NCI-H1694 treated with DMSO at 0.1 percent for 48 hours (cell line): ENCODE results near the gene PTGES3L.

Experiments
- DNase-seq: peaks from one replicate; lab custom pipeline; 2025; lab: John Stamatoyannopoulos, UW

Gene PTGES3L

GRCh38 chr17:42979511-42980273 lies at the start of gene PTGES3L:
Gene PTGES3L (minus strand): TSS chr17:42980080. CDS start chr17:42980053, 27 bp downstream.
- DNase-seq = peak; percentile 63

DNA sequence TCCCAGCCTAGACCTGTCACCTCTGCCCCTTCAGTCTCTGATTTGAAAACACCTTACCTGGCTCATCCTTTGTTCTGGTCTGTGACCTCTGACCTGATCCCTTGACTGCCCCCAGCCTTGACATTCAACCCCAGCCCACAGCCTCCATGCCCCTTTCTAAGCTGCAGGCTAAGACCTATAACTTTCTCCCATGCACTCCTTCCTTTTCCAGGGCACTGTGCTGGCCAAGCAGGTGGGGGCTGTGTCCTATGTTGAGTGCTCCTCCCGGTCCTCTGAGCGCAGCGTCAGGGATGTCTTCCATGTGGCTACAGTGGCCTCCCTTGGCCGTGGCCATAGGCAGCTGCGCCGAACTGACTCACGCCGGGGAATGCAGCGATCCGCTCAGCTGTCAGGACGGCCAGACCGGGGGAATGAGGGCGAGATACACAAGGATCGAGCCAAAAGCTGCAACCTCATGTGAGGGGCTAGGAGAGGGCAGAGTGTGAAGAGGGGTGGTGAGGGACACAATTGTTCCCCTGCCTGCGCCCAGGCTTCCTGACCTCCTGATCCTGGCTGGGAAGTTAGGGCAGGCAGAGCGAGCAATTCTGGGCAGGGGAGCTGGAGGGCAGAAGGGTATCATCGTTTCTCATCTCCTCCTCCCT lies 48.5 kb upstream of the PTGES3L start:
- DNase-seq = no peak

- no peak for DNase-seq
Observed at GRCh38 chr17:43027091-43028032, 47.5 kb upstream of the PTGES3L start.

DNA sequence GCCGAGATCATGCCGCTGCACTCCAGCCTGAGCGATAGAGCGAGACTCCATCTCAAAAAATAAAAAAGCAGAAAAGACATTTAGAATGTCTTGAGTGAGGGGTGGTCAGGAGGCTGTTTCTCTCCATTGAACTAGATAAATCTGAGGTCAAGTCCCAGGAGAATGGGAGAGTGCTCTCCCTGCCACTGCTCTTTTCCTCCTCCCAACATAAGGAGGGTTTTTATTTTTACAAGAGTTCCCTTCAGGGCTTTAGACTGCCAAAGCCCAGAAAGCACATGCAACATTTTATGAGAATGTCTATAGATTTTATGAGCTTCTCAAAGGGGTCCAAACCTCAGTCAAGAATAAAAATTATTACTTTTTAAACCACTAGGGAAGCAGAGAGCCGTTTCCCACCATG lies 46.7 kb upstream of the PTGES3L start:
- DNase-seq = no peak

DNA sequence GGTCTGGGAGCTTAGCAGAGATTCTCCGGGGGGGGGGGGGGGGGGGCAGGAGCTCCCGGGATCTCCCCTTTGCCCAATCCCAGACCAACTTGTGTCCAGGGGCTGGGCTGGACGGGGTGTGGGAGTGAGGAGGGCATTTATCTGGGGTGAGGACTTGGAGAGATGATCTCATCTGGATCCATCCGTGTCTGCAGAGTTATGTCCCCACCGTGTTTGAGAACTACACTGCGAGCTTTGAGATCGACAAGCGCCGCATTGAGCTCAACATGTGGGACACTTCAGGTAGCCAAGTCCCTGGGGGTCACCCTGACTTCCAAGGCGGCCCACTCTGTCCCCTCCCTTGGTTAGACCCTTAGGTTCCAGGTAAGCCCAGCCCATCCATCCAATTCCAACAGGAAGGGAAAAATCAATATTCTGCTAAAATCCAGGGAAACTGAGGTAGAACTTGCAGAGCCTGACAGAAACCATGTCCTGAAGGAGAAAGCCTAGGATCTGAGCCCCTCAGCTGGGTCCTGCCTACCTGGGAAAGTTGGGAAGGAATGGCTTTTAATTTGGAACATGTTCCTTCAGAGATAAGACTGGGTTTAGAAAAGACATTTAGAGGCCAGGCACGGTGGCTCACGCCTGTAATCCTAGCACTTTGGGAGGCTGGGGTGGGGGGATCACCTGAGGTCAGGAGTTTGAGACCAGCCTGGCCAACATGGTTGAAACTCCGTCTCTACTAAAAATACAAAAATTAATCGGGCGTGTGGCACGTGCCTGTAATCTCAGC lies 46.1 kb upstream of the PTGES3L start:
- DNase-seq = no peak

- no peak for DNase-seq
Observed at GRCh38 chr17:43025290-43025657, 45.4 kb upstream of the PTGES3L start.

- peak; percentile 96 for DNase-seq
Observed at GRCh38 chr17:43024407-43025289, 44.8 kb upstream of the PTGES3L start, which contains the start of gene RND2. Gene RND2 (plus strand): TSS chr17:43025231. CDS start chr17:43025348, 117 bp downstream.

DNA sequence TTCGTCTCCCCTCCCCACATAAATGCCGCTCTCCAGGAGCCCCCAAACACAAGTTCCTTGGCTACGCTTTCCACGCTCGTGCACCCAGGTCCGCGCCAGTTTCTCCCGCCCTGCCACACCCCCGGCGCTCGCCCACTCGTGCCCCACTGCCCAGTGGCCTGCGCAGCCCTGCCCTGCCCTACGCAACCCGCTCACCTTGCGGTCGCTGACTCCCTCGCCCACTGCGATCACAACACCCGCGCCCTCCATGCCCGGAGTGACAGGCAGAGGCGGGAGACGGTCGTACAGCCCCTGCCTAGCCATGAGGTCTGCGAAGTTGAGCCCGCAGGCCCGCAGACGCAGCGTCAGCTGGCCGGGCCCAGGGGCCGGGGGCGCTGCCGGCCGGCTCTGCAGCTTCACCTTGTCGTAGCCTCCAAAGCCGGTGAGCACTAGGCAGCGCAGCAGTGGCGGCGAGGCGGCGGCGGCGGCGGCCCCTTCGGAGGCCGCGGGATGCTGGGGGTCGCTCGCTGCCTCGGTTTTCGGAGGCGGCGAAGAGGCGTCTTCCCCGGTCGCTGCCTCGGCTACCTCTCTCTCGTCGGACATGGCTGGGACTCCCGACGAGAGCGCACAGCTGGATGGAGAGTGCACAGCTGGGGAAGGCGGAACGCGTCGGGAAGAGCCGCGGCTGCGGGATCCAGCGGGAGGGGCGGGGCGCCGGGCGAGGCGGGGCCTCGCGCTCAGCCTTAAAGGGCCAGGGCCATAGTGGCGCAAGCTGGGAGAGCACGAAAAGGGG lies 42.0 kb upstream of the PTGES3L start, which contains the start of gene VAT1:
Gene VAT1, minus strand, starts transcription at position 645 of the 772 bp plus-strand sequence. Its CDS starts 63 bp downstream, at position 582.
- DNase-seq = peak; percentile 55

- DNase-seq = no peak
Observed at GRCh38 chr17:43020789-43021740, 41.2 kb upstream of the PTGES3L start.

GRCh38 chr17:43020030-43020621 lies 40.2 kb upstream of the PTGES3L start:
- no peak for DNase-seq

DNA sequence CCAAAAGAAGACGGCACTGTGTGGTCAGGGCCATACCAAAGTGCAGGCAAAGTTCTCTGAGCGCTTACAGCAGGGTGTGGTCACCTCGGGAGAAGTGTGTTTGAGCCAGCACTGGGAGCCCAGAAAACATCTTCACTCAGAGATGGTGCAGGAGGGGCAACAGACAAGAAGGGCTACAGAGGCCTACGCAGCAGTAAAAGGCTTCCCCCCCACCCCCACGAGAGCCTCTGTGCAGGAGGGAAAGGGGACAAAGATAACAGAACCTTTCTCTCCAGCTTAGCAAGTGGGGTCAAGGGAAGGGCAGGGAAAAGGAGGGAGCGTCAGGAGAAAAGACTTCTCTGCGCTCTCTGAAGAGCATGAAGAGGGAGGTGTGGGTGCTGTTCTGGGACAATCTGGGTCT lies 39.5 kb upstream of the PTGES3L start:
- DNase-seq = no peak

GRCh38 chr17:43018932-43019331 lies 39.1 kb upstream of the PTGES3L start:
- DNase-seq = no peak

- no peak for DNase-seq
Observed at GRCh38 chr17:43018008-43018853, 38.4 kb upstream of the PTGES3L start.

- DNase-seq = no peak
Observed at GRCh38 chr17:43016216-43016615, 36.3 kb upstream of the PTGES3L start.

DNA sequence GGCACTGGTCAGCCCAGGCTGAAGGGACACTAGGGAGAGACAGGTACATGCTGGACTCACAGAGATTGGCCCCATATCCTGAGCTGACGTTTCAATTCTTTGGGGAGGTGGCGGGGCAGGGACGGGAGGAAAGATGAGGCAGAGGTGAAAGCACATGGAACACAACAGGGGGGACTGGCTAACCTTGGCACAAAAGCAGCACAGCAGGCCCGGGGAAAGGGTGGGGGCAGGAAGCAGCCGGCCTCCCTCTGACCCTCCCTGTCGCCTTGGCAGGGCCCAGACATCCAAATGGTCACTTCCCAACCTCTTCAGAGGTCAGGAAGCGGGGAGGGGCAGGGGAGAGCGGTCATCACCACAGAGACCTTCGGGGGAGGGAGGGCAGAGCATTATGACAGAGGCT lies 35.7 kb upstream of the PTGES3L start:
- DNase-seq = no peak

- DNase-seq = no peak
Observed at GRCh38 chr17:43014649-43015542, 35.0 kb upstream of the PTGES3L start.
